GM12872 (cell line): Measurements from ENCODE around the gene RNF38.

ENCODE experiments used
- TF ChIP-seq, protein P1 (sequence below): IDR thresholded peaks from 3 replicates; pipeline ENCODE4 v1.5.1; 2011; ENCODE audit warnings: low read depth, mild to moderate bottlenecking, low read length, moderate library complexity; ENCODE audit not compliant: insufficient read depth

The RNF38 gene

DNA sequence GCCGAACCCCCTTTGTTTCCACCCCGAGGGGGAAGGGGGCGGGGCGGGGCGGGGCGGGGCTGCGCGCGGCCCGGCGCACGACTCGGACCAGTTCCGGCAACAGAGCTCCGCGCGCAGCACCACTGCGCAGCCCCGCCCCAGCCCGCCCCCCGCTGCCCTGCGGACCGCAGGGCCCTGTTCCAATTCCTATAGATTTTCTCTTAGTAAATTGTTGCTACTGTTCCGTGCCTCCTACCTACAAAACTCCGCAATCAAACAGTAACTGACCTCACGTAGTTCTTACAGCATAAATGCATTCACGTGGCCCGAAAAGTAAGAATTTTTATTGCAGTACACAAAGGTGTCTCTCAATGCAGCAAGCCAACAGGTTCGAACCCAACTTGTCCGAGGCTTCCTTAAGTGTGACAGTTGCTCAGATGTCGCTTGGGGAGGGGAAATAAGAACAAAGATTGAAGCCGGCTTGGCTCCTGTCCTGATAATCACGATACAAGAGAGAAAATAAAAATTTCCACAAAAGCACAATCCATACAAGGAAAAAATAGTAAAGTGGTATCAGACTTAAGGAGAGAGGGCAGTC lies 1.2 kb upstream of the RNF38 start:
- TF ChIP-seq, protein P1, sequence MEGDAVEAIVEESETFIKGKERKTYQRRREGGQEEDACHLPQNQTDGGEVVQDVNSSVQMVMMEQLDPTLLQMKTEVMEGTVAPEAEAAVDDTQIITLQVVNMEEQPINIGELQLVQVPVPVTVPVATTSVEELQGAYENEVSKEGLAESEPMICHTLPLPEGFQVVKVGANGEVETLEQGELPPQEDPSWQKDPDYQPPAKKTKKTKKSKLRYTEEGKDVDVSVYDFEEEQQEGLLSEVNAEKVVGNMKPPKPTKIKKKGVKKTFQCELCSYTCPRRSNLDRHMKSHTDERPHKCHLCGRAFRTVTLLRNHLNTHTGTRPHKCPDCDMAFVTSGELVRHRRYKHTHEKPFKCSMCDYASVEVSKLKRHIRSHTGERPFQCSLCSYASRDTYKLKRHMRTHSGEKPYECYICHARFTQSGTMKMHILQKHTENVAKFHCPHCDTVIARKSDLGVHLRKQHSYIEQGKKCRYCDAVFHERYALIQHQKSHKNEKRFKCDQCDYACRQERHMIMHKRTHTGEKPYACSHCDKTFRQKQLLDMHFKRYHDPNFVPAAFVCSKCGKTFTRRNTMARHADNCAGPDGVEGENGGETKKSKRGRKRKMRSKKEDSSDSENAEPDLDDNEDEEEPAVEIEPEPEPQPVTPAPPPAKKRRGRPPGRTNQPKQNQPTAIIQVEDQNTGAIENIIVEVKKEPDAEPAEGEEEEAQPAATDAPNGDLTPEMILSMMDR = no peak

DNA sequence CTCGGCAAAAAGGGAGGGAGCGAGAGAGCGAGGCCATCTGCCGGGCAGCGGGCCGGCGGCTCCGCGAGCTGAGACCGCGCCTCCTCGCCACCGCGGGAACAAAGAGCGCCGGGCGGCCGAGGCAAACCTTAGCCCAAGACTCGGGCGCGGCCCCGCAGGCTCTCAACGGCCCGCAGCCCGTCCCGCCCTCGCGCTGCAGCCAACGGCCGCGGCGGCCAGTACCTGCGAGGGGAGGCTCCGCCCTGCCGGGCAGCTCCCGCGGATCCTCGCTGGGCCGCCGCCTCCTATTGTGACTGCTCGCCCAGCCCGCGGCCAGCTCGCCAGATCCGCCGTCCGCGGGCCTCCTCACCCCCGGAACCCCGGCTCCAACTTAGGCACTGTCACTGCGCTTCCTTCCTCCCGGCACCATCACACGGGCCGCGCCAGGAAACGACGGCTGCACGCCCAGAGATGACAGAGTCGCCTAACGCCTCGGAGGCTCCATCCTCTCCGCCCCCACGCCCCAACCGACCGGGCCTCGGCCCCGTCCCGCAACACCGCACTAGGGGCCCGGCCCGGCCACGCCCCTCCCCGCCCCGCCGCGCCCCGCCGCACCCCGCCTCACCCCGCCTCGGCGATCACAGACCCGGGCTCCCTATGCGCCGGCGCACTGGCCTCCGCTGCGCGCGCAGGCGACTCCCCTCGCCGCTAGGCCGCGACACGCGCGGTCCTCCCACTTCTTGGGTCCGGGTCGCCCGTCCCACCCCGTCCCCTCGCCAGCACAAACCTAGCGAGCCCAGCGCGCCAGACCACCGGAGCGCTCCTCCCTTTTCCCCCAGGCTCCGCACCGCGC lies 479 bp upstream of the RNF38 start:
- TF ChIP-seq, protein P1 = no peak

DNA sequence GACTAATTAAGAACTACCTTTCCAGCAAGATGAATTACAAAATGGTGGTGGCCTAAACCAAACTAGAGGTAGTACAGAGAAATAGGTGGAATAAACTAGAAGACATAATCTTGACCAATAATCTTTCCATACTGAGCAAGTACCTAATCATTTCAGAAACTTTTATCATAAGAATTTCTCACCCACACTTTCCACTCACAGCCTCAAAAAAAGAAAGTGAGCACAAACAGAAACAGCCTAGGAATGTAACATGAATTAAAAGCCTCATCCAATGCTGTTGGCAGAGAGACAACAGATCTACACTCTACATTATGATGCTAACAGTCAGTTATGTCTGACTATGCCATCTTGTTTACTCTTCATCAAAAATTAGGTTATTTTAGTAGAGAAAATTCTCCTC lies 1.3 kb downstream of the RNF38 start:
- TF ChIP-seq, protein P1 = no peak

DNA sequence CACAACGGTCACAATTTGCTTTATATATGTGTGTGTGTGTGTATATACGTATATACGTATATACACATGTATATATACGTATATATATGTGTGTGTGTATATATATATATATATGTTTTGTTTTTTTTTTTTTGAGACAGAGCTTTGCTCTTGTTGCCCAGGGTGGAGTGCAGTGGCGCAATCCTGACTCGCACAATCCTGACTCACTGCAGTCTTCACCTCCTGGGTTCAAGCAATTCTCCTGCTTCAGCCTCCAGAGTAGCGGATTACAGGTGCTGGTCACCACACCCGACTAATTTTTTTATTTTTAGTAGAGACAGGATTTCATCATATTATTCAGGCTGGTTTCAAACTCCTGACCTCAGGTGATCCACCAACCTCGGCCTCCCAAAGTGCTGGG lies 3.1 kb downstream of the RNF38 start:
- TF ChIP-seq, protein P1 = no peak

DNA sequence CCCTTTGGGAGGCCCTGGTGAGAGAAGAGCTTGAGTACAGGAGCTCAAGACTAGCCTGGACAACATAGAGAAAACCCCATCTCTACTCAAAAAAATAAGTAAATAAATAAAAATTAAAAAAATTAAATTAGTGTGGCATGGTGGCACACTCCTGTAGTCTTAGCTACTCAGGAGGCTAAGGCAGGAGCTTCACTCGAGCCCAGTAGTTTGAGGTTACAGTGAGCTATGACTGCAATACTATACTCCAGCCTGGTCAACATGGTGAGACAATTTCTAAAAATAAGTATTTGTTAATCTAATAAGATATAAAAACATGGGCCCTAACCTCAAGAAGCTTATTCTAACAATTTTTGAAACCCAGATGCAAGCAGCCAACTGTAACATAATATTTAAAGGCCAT lies 7.6 kb downstream of the RNF38 start:
- TF ChIP-seq, protein P1 = no peak

DNA sequence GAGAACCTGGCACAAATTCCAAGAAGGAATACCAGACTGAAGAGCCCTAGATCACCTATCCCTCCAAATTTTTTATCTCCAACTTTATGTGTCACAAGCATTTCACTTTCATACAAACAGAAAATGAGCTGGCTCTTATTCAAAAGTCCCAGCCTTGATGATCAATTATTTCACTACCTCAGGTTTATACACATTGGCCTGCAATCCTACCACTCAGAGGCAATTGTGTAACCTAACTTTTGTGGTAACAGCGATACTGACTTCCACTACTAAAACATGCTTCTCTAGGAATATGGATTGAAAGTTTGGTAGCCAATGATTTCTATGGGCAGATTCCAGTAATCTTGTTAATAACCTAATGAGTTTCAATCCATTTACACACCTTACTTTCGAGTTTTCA lies 10.5 kb downstream of the RNF38 start:
- TF ChIP-seq, protein P1 = no peak

DNA sequence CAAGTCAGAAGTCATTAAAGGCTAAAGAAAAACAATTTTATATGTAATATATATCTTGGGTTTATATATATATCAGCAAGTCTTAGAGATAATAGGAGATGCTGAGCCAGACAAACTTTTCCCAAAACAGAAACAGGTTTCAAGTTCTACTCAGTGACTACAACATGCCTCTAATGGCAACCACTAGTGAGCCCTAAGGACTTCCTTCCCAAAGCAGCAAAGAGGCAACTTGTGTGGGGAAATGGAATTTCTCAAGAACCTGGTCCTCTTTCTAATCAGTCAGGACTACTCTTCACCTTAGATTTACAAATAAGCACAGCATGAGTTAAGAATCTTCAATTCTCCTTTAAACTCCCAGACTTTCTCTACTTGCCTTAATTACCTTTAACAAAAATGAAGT lies 17.6 kb downstream of the RNF38 start:
- TF ChIP-seq, protein P1 = no peak
